GM18511 (cell line): ENCODE measurements around the gene ARL14.

Experiments
- ATAC-seq: cut with Tn5 transposase; IDR thresholded peaks from one replicate; pipeline ENCODE4 v1.9.1; 2021; ENCODE audit warnings: mild to moderate bottlenecking, moderate library complexity; ENCODE audit not compliant: unreplicated experiment

ARL14 gene

DNA sequence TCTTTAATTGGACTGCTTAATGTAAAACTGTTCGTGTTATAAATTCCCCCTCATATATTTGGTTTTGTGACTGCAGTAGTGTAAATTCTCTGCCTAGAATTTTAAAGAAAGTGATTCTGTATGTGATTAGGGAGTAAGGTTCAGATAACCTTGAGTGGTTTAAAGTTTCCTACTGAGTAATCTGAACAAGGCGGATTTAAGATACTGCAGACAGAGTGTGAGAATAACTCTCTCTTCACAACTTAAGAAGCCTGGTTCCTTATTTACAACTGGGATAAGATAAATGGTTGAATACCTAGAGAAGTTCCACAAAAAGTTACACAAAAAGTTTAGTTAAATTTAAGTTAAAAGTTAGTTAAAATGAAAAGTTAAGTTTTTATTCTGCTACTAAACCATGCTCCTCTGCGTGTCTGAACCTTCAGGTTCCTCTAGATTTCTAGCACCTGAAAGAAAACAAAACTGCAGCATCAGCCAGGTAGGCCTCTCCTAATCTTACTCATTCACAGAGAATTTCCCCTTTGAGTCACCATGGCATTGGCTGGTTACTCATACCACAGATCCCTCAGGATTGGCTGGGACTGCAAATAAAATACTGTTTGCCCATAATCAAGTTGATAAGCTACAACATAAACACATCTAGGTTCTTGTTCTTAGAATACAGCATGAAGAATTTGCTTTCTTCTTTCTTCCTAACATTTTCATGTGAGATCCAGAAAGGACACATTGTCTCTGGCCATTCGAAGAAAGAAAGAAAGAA, at the start of gene ARL14:
TSS of gene ARL14 (plus strand) at position 614 of the 757 bp plus-strand sequence. CDS start 187 bp downstream, outside the sequence.
- no peak for ATAC-seq

DNA sequence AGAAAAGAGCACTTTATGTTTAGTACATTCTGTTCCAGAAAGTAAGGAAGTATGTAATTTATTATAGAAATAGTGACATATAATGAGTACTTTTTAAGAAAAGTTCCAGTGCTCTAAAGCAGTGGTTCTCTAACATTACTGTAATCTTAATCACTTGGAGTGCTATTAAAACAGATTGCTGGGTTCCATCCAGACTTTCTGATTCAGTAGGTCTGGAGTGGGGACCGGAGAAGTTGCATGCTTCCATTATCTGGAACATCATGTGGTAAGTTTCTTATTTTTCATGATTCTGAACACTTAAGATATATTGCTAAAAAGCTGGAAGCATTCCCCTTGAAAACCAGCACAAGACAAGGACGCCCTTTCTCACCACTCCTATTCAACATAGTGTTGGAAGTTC, 47.5 kb upstream of the ARL14 start:
- ATAC-seq, result no peak

DNA sequence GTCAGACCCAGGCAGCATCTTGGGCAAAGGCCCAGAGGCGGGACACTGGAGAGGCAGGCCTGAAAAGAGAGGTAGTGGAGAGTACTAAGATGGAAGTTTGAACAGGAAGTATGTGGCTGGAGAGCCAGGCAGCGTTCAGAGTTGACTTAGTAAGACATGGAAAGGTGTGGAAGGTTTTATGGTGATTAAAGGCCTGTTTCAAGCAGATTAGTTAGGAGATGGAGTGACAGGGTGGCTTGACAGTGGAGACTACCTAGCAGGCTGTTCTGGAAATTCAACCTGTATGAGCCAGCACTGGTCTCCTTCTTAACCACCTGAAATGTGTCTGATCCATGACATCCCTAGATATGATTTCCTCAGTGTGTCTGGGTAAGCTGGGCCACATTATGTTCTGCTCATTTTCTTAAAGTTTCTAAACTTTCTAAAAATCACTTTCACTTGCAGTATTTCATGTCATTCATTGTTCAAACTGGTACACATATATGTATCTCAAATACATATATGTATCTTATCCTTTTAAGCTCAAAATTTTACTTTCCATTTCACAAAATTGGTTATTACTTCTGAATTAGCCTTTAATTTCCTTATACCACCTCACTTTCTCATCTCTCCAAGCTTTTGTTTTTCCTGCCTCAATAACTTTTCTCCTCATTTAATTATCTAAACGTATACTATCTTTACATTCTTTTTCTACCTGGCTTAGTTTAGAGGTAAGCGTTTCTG, 43.4 kb upstream of the ARL14 start:
- no peak for ATAC-seq

GRCh38 chr3:160635213-160635612, 41.7 kb upstream of the ARL14 start:
- ATAC-seq, result no peak

- no peak for ATAC-seq
These were observed 39.9 kb upstream of the ARL14 start for GRCh38 chr3:160637086-160637485.

DNA sequence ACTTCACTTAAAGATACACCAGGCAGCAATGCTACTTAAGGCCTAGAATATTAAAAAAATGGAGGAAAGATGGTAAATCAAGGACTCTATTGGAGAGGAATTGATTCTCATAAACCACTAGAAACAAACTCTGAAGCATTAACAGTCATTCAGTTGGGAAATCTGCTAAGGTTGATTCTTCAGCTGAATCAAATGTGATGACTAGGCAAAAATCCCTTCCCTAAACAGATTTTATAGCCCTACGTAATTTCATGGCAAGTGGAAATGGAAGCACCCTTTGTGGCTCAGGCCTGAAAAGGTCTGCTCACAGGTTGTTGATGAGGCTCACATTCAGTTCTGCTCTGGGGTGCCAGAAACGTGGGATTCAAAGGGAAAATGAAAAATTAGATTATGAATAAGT, 38.8 kb upstream of the ARL14 start:
- no peak for ATAC-seq

DNA sequence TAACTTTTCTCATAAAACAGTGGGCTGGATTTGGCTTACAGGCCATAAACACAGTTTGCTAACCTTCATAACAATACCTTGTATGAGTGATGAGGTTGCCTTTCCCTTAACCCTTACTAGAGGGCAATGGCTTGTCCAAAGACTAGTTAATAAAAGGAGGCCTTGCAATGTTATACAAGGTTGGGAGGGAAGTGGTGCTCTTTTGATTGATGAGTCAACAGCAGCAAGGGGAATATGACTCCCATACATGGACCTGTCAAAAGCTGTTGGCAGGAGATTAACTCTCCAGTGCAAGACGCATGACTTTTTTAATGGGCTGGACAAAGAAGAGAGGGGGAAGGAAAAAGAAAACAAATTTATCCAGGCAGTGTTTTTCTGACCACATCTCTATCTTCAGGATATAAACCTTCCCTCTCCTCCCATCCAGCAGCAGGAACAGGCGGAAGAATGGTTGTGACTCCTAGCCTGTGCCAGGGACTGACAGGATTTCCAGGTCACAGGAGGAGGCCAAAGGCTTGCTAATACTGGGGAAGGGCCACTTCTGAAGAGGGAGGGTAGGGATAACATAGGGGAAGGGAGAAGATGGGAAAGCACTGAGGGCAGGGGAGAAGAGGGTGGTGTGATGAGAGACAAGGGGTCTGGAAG, 35.2 kb upstream of the ARL14 start:
- no peak for ATAC-seq

DNA sequence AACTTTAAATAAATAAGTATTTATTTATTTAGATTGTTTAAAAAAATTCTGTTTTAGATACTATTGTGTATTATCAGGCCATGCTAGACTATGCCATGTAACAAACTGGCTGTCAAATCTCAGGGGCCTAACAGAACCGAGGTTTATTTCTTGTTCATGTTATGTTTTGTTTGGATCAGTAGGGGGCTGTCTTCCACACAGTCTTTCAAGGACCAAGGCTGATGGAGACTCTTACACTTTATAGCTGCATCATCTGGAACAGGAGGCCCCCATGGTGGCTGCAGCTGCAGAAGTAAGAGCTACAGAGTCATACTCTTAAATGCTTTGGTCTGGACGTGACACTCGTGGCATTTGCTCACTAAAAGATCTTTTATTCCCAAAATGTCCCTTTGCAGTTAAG, 33.0 kb upstream of the ARL14 start:
- no peak for ATAC-seq

DNA sequence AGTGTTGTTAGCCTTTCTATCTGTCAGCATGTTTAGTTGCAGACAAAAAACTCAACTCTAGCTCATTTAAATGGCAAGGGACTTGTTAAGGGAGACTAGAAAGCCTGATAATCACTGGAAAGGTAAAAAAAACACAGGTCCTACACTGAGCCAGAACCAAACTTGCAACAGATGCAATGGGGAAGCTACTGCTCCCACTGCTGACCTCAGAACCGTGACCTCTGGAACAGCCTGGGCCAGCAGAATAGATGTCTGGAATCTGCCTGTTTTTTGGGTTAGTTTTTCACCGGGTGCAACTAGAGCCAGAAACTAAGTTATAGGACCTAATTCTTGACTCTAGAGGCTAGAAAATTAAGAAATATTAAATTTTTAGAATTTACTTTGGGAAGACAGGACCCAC, 32.5 kb upstream of the ARL14 start:
- ATAC-seq, result no peak

- no peak for ATAC-seq
These were observed 28.3 kb upstream of the ARL14 start for GRCh38 chr3:160648701-160649100.

- ATAC-seq, result no peak
These were observed 27.4 kb upstream of the ARL14 start for GRCh38 chr3:160649596-160649995.

GRCh38 chr3:160653512-160653911, 23.4 kb upstream of the ARL14 start:
- ATAC-seq, result no peak

DNA sequence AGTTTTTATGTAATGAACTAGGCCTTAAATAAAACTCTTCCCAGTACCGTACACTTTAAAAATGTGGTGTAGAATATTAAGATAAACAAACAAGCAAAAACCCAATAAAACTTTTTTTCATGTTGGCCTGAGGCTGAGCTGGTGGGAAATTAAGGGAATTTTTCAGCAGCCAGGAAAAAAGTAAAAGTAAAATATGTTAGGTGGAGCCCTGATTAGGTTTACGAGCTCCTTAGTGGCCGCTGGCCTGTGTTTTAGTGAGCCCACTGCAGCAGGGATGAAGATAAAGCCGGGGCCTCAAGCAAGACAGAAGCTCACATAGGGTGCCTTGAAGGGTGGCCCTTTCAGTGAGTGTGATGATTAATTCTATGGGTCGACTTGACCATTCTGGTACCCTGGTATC, 16.1 kb upstream of the ARL14 start:
- no peak for ATAC-seq

DNA sequence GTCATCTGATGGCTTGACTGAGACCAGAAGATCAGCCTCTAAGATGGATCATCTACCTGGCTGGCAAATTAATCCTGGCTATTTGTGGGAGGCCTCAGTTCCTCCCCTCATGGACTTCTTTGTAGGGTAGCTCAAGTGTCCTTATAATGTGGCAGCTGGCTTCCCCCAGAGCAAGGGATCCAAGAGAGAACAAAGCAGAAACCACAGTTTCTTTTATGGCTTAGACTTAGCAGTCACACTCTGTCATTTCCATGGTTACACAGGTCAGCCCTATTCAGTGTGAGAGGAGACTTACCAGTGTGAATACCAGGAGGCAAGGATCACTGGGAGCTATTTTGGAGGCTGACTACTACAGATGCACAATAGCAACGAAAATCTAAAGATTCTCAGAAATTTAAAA, 15.3 kb upstream of the ARL14 start:
- ATAC-seq, result peak; percentile 49

DNA sequence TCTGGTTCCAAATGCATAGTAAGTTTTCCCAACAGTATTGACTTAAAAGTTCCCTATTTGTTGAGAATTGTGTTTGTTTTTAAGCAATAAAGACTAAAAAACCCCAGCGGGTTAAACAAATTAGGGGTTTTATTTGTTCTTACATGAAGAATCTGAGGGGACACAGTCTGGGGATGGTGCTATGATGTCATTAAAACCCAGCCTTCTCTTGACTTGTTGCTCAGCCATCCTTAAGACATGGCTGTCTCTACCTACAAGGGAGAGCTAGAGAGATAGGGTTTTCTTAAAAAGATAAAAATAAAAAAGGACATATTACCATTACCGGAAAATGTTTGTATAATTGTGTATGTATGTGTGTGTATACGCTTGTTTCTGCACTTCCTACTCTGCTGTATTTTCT, 11.7 kb upstream of the ARL14 start:
- no peak for ATAC-seq

DNA sequence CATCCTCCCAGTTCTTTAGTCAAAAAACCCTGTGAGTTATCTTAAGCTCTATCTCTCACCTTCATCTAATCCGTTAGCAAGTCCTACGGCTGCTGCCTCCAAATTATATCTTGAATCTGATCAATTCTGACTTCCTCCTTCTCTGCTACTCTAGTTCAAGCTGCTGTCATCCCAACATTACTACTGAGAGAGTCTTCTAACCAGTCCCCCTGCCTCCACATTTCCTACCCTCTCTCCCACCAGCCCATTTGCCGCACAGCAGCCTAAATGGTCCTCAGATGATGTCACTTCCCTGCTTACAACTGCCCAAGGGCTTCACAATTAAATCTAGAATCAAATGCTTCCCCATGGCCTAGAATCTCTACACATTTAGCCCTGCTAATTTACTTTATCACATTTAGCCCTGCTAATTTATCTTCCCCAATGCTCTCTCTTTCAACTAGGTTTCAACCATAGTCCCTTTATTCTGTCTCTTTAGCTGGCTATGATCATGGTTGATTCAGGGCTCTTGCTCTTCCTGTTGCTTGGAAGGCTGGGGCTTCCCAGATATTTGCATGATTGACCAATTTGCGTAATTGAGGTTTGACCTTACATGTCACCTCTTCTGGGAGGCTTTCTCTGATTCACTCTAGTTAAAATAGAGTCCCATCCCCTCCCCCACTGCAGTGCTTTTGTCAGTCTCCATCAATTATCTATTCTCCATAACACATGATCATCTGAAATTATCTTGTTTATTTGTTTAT, 11.0 kb upstream of the ARL14 start:
- ATAC-seq, result peak; percentile 86

GRCh38 chr3:160667452-160667851, 9.5 kb upstream of the ARL14 start:
- no peak for ATAC-seq

DNA sequence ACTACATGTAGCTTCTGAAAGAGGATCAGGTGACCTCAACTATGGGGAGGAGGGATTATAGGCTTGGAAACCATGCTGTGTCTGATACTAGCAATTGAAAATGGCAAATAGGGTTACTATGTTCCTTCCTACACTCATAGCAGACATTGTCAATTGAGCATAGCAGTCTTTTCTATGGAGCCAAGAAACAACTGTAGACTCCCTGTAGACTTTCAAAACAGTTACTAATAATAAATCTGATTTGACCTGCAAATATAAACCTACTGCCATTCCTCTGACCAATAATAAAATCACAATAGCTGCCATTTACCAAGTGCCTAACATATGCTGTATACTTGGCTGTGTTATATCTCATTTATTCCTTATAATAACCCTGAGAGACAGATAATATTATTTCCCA, 8.5 kb upstream of the ARL14 start:
- no peak for ATAC-seq

GRCh38 chr3:160671231-160671630, 5.7 kb upstream of the ARL14 start:
- ATAC-seq, result peak; percentile 92

DNA sequence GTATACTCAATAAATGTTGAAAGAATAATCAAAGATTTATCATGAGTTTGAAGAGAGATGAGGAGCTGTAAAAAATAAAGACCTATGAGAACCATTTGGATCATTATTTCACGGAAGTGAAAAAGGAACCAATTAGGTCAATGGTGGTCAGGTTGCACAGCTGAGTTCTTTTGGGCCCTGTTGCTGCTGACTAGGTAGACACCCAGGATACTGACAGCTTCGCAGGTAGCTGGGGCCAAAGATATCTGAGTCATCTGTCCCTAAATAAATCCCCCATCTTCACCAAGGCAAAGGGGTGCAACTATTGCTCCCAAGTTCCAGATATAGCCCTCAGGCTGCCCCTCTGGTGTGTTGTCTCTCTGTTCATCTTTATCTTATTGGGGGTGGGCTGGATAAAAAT, 5.0 kb upstream of the ARL14 start:
- no peak for ATAC-seq

DNA sequence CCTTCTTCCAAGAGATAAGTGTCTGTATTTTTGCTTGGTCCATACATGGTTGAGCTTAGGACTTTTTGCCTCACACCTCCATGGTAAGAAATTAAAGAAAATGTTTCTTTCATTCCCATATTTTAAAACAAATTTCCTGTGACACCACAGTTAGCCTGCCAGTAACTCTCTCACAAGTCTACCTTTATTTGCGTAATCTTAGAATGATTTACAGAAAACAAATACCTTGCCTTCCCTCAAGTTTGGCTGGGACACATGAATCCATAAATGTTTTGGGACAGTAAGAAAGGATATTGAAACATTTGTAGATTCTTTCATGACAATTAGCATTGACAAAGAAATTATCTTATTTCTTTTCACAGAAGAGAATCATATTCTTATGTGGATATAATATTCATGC, 3.8 kb upstream of the ARL14 start:
- no peak for ATAC-seq
